ENCODE results near the gene CACNA2D3. TPM values are rescaled to one million over a fixed set of nuclear protein-coding genes. Genes with fewer than 3 reads are reported as not detected.
"Not testable (repeated sequence)": the region's sequence is repeated elsewhere in the genome, so short reads cannot be mapped to it uniquely, and the experiment has no call there.

Gene CACNA2D3
- total RNA-seq, 3 donors from 2014 or later = not detected

- Mint-ChIP-seq H3K27me3 (ENCODE audit: low read depth) (no peaks in the 10 kb centered on the region), H3K4me1 (ENCODE audit: low read depth) (no peaks in the 10 kb centered on the region), H3K36me3 (ENCODE audit: insufficient read depth) (no peaks in the 10 kb centered on the region), H3K9me3 (peaks cover 8% of the 10 kb centered on the region), H3K4me3 (no peak overlapping the region)
- ATAC-seq = no peak
- no peak for DNase-seq
These were observed 972.3 kb downstream of the CACNA2D3 start for GRCh38 chr3:55094676-55095075.

DNA sequence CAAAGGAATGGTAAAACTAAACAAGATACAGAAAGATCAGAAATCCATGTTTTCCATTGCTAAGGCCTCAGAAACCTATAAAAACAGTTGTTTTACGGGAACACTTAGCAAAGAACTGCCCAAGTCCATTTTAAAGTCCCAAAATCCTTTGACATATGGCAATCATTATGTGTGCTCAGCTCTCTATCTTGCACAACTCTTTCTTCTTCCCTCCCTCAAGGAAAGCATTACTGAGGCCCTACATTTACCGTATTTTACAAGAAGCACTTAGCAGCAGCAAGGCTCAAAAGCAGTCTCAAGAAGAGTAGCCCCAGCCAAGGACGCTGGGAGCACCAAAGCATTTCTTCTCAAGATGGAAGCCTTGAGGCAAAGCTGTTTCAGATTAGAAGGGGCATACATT, 975.1 kb downstream of the CACNA2D3 start:
- Mint-ChIP-seq H3K9me3 (peaks cover 8% of the 10 kb centered on the region), H3K27me3 (ENCODE audit: low read depth) (no peaks in the 10 kb centered on the region), H3K4me1 (ENCODE audit: low read depth) (no peaks in the 10 kb centered on the region), H3K4me3 (no peak overlapping the region), H3K36me3 (ENCODE audit: insufficient read depth) (no peaks in the 10 kb centered on the region)
- no peak for DNase-seq
- ATAC-seq = no peak

GRCh38 chr3:55105647-55106046, 983.3 kb downstream of the CACNA2D3 start:
- ATAC-seq = no peak

DNA sequence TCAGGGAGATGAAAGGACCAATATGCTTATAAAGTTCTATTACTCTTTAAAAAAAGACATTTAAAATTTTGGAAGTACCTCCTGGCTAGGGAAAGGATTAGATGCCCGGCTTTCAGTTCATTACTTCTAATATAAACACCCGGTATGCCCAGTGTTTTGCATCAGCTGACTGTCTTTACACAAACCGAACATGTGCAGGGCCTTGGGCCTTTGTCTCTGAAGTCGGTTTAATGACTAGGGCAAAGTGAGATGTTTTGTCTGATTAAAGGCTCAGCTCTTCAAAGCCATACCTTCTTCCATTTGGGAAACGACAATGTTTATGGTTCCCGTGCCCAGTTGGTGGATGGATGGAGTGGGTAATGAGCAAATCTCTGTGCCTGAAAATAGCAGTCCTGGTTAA, 984.8 kb downstream of the CACNA2D3 start:
- ATAC-seq (no peak), DNase-seq (no peak)
- peaks cover 7% of the 10 kb centered on the region for H3K9me3 Mint-ChIP-seq
- H3K27me3 Mint-ChIP-seq (ENCODE audit: low read depth) = no peaks in the 10 kb centered on the region
- H3K4me3 Mint-ChIP-seq = no peak overlapping the region
- H3K36me3 Mint-ChIP-seq (ENCODE audit: insufficient read depth) = no peaks in the 10 kb centered on the region
- no peaks in the 10 kb centered on the region for H3K4me1 Mint-ChIP-seq (ENCODE audit: low read depth)

More at GRCh38 chr3:55105647-55106046, 983.3 kb downstream of the CACNA2D3 start:
- no peak for DNase-seq
- Mint-ChIP-seq H3K36me3 (ENCODE audit: insufficient read depth) (no peaks in the 10 kb centered on the region), H3K4me1 (ENCODE audit: low read depth) (no peaks in the 10 kb centered on the region), H3K27me3 (ENCODE audit: low read depth) (no peaks in the 10 kb centered on the region), H3K9me3 (peaks cover 3% of the 10 kb centered on the region), H3K4me3 (no peak overlapping the region)

- H3K27me3 Mint-ChIP-seq (ENCODE audit: low read depth); DNase-seq; ATAC-seq; H3K36me3 Mint-ChIP-seq (ENCODE audit: insufficient read depth); H3K4me3 Mint-ChIP-seq; H3K4me1 Mint-ChIP-seq (ENCODE audit: low read depth): not testable (repeated sequence)
- H3K9me3 Mint-ChIP-seq = peaks cover 17% of the 10 kb centered on the region
These were observed 989.6 kb downstream of the CACNA2D3 start for GRCh38 chr3:55111906-55112305.

GRCh38 chr3:55118451-55118850, 996.1 kb downstream of the CACNA2D3 start:
- H3K4me1 Mint-ChIP-seq (ENCODE audit: low read depth) = no peaks in the 10 kb centered on the region
- H3K9me3 Mint-ChIP-seq = peaks cover 14% of the 10 kb centered on the region
- ATAC-seq (no peak), DNase-seq (no peak)
- no peak overlapping the region for H3K4me3 Mint-ChIP-seq
- H3K36me3 Mint-ChIP-seq (ENCODE audit: insufficient read depth) = no peaks in the 10 kb centered on the region
- H3K27me3 Mint-ChIP-seq (ENCODE audit: low read depth) = no peaks in the 10 kb centered on the region

- Mint-ChIP-seq H3K36me3 (ENCODE audit: insufficient read depth) (no peaks in the 10 kb centered on the region), H3K27me3 (ENCODE audit: low read depth) (no peaks in the 10 kb centered on the region), H3K9me3 (peaks cover 14% of the 10 kb centered on the region), H3K4me3 (no peak overlapping the region), H3K4me1 (ENCODE audit: low read depth) (no peaks in the 10 kb centered on the region)
- ATAC-seq = no peak
- DNase-seq = no peak
These were observed 996.9 kb downstream of the CACNA2D3 start for GRCh38 chr3:55119268-55119667.

GRCh38 chr3:55122312-55122711, 1000.0 kb downstream of the CACNA2D3 start:
- DNase-seq (no peak), ATAC-seq (no peak)
- no peaks in the 10 kb centered on the region for H3K36me3 Mint-ChIP-seq (ENCODE audit: insufficient read depth)
- H3K4me1 Mint-ChIP-seq (ENCODE audit: low read depth) = no peaks in the 10 kb centered on the region
- H3K9me3 Mint-ChIP-seq = peaks cover 3% of the 10 kb centered on the region
- no peak overlapping the region for H3K4me3 Mint-ChIP-seq
- H3K27me3 Mint-ChIP-seq (ENCODE audit: low read depth) = no peaks in the 10 kb centered on the region

Other genes with a start within 250 kb of the CACNA2D3 start
- gene ACTR8, start 240.4 kb upstream of the CACNA2D3 start, total RNA-seq = 10 to 100 TPM; 28.1 to 36.3 (median 36.2) TPM
- gene SELENOK, start 230.7 kb upstream of the CACNA2D3 start, total RNA-seq = 10 to 100 TPM; 65.0 to 81.9 (median 68.6) TPM

All from activated T-cell treated with anti-CD3 and anti-CD28 coated beads, Interleukin-2, amount 50 U/mL, for 4 hours (primary cell).